NCI-H1105 treated with DMSO at 0.1 percent for 48 hours (cell line): ENCODE measurements around the gene PPP1R14C.
A peak's percentile ranks its signal among the peaks of the same experiment; 100 is the strongest.

Source experiments
- DNase-seq: peaks from one replicate; lab custom pipeline; 2025; lab: John Stamatoyannopoulos, UW

Gene PPP1R14C

GRCh38 chr6:150249261-150249660 is 106.4 kb downstream of the PPP1R14C start:
- no peak for DNase-seq

GRCh38 chr6:150250826-150251225 is 108.0 kb downstream of the PPP1R14C start:
- DNase-seq = peak; percentile 23

- DNase-seq = no peak
Observed at GRCh38 chr6:150251566-150252186, 108.8 kb downstream of the PPP1R14C start.

GRCh38 chr6:150252714-150253444 is 110.0 kb downstream of the PPP1R14C start:
- no peak for DNase-seq

GRCh38 chr6:150253489-150253888 is 110.6 kb downstream of the PPP1R14C start:
- DNase-seq = no peak

GRCh38 chr6:150254770-150255169 is 111.9 kb downstream of the PPP1R14C start:
- DNase-seq = no peak

GRCh38 chr6:150255840-150256239 is 113.0 kb downstream of the PPP1R14C start:
- DNase-seq = no peak

- DNase-seq = no peak
Observed at GRCh38 chr6:150256618-150257272, 113.9 kb downstream of the PPP1R14C start.

GRCh38 chr6:150258381-150258780 is 115.5 kb downstream of the PPP1R14C start:
- no peak for DNase-seq

GRCh38 chr6:150260931-150261330 is 118.1 kb downstream of the PPP1R14C start:
- no peak for DNase-seq

- DNase-seq = no peak
Observed at GRCh38 chr6:150261997-150262697, 119.3 kb downstream of the PPP1R14C start.

- DNase-seq = no peak
Observed at GRCh38 chr6:150263765-150264404, 121.0 kb downstream of the PPP1R14C start.

- no peak for DNase-seq
Observed at GRCh38 chr6:150266309-150266708, 123.5 kb downstream of the PPP1R14C start.

- DNase-seq = no peak
Observed at GRCh38 chr6:150266963-150267685, 124.3 kb downstream of the PPP1R14C start.

GRCh38 chr6:150267686-150268561 is 125.1 kb downstream of the PPP1R14C start:
- DNase-seq = no peak

- no peak for DNase-seq
Observed at GRCh38 chr6:150269130-150269856, 126.4 kb downstream of the PPP1R14C start.

- no peak for DNase-seq
Observed at GRCh38 chr6:150269857-150270223, 127.0 kb downstream of the PPP1R14C start.

GRCh38 chr6:150270330-150271052 is 127.6 kb downstream of the PPP1R14C start:
- no peak for DNase-seq

GRCh38 chr6:150271172-150271500 is 128.3 kb downstream of the PPP1R14C start:
- no peak for DNase-seq
